GM19467 (cell line): Measurements from ENCODE around the gene SH3GL3.

Experiments
- ATAC-seq: cut with Tn5 transposase; IDR thresholded peaks from one replicate; pipeline ENCODE4 v1.9.1; 2021; ENCODE audit warnings: mild to moderate bottlenecking, moderate library complexity; ENCODE audit not compliant: unreplicated experiment

SH3GL3 gene

DNA sequence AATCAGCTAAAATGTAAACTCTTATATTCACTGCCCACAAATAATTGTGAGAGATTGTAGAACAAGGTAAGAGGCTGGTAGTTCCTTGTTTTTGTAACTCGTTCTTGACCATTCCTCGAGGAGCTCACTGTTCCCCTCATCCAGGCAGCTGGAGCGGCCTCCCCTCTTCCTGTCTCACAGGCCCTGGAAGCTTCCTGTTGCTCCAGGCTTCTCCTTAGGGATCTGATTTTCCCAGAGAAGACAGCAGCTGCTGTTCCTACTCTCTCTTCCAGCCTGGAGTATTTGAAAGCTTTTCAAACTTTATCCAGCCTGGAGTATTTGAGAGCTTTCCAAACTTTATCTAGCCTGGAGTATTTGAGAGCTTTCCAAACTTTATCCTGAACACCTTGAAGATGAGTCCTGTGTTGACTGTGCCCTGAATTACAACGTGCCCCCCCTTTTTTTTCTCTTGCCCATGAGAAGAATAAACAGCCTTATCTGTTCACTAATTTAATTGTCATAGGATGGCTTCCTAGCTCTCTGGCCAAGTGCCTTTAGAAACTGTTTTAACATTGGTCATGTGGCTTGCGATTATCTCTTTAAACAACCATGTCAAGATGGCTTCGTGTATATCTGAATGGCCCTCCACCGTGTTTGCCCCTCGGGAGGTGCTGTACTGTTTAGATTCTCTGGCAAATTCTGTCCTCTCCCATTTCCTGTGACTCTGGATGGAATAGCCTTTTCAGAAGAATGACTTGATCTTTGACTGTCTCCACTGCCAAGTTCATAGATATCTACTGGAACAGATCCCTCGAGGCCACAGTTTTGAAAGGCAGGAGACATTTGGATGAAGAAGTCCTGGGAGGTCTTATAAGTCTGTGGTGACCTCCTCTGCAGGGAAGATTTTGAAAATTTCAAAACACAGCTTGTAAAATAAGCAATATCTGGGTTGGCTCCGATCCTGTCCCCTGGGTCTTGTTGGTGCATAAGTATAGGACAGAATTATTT lies 211.6 kb downstream of the SH3GL3 start:
- ATAC-seq, result no peak

DNA sequence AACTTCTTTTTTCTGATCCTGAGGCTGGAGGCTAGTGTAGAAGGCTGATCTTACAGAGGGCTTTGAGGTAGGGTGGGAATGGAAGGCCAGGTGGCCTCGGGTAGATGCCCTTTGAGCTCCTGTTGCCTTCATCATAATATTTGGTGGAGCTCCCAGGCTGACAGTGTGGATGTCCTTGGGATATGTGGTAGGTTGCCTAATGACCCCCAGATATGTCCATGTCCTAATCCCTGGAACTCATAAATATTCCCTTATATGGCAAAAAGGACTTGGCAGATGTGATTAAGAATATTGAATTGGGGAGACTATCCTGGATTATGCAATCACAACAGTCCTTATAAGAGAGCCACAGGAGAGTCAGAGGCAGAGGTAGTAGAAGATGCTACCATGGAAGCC lies 212.3 kb downstream of the SH3GL3 start:
- ATAC-seq, result no peak

DNA sequence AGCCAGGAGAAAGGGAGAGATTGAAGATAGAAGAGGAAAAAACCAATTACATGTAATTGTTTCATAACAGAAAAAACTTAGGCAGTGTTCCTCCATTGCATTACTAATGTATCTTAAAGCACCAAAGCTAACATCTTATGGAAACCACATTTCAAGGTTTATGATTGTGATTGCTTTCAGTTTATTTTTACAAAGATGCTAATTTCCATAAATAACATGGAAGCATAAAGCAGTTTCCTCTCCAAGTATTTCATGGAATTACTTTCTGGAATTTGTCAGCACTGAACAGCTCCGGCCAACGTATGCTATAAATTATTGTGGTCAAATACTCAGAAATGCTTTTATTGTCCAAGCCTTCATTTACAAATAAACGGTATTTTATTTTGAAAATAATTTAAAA lies 218.3 kb downstream of the SH3GL3 start:
- ATAC-seq, result no peak
